ENCODE measurements around the gene S100A7A. TPM values are rescaled to one million over a fixed set of nuclear protein-coding genes. Genes with fewer than 3 reads are reported as not detected.

Gene S100A7A
- total and polyA plus RNA-seq, 3 donors from 2014 or later, result not detected

Small RNAs within 50 kb of the gene (small RNA-seq; reads per million reads assigned to genes)
- gene S100A15A, result 0 reads per million in 2 donors

Other genes starting within 250 kb of the S100A7A start
- 100 to 1,000 TPM; 124 to 467 TPM for gene LELP1, start 213.1 kb upstream of the S100A7A start, total RNA-seq
- gene LELP1, start 213.1 kb upstream of the S100A7A start, polyA plus RNA-seq (ENCODE audit: insufficient read depth, low read depth, low replicate concordance), result 847 TPM
- gene PRR9, start 198.9 kb upstream of the S100A7A start, total RNA-seq, result 1 to 10 TPM in 1 of 2 donors, under 1 TPM in 1; 0.31 to 2.8 TPM
- gene PRR9, start 198.9 kb upstream of the S100A7A start, polyA plus RNA-seq (ENCODE audit: insufficient read depth, low read depth, low replicate concordance), result 3.5 TPM
- under 1 TPM; 0.25 to 0.31 TPM for gene LORICRIN, start 156.8 kb upstream of the S100A7A start, total RNA-seq
- not detected for gene LORICRIN, start 156.8 kb upstream of the S100A7A start, polyA plus RNA-seq (ENCODE audit: insufficient read depth, low read depth, low replicate concordance)
- gene PGLYRP3, start 103.6 kb upstream of the S100A7A start, total RNA-seq, result not detected
- gene PGLYRP3, start 103.6 kb upstream of the S100A7A start, polyA plus RNA-seq (ENCODE audit: insufficient read depth, low read depth, low replicate concordance), result 0.28 TPM
- under 1 TPM in 1 of 2 donors, not detected in 1; 0.12 TPM for gene PGLYRP4, start 67.7 kb upstream of the S100A7A start, total RNA-seq
- 0.17 TPM for gene PGLYRP4, start 67.7 kb upstream of the S100A7A start, polyA plus RNA-seq (ENCODE audit: insufficient read depth, low read depth, low replicate concordance)
- 10 to 100 TPM in 1 of 2 donors, 1 to 10 TPM in 1; 4.6 to 10.7 TPM for gene S100A9, start 58.7 kb upstream of the S100A7A start, total RNA-seq
- gene S100A9, start 58.7 kb upstream of the S100A7A start, polyA plus RNA-seq (ENCODE audit: insufficient read depth, low read depth, low replicate concordance), result 36.6 TPM
- not detected for gene S100A12, start 40.9 kb upstream of the S100A7A start, total RNA-seq
- not detected for gene S100A12, start 40.9 kb upstream of the S100A7A start, polyA plus RNA-seq (ENCODE audit: insufficient read depth, low read depth, low replicate concordance)
- 1 to 10 TPM; 1.3 to 3.0 TPM for gene S100A8, start 25.4 kb upstream of the S100A7A start, total RNA-seq
- gene S100A8, start 25.4 kb upstream of the S100A7A start, polyA plus RNA-seq (ENCODE audit: insufficient read depth, low read depth, low replicate concordance), result 20.3 TPM
- not detected for gene S100A7, start 44.1 kb downstream of the S100A7A start, total RNA-seq
- not detected for gene S100A7, start 44.1 kb downstream of the S100A7A start, polyA plus RNA-seq (ENCODE audit: insufficient read depth, low read depth, low replicate concordance)
- 10 to 100 TPM; 30.9 to 57.4 TPM for gene S100A6, start 119.5 kb downstream of the S100A7A start, total RNA-seq
- gene S100A6, start 119.5 kb downstream of the S100A7A start, polyA plus RNA-seq (ENCODE audit: insufficient read depth, low read depth, low replicate concordance), result 372 TPM
- 1 to 10 TPM in 1 of 2 donors, not detected in 1; 1.3 TPM for gene S100A5, start 124.4 kb downstream of the S100A7A start, total RNA-seq
- gene S100A5, start 124.4 kb downstream of the S100A7A start, polyA plus RNA-seq (ENCODE audit: insufficient read depth, low read depth, low replicate concordance), result not detected
- gene S100A4, start 129.3 kb downstream of the S100A7A start, total RNA-seq, result 10 to 100 TPM; 15.8 to 23.8 TPM
- 146 TPM for gene S100A4, start 129.3 kb downstream of the S100A7A start, polyA plus RNA-seq (ENCODE audit: insufficient read depth, low read depth, low replicate concordance)
- gene S100A3, start 132.7 kb downstream of the S100A7A start, total RNA-seq, result not detected
- 0.67 TPM for gene S100A3, start 132.7 kb downstream of the S100A7A start, polyA plus RNA-seq (ENCODE audit: insufficient read depth, low read depth, low replicate concordance)
- gene S100A2, start 149.3 kb downstream of the S100A7A start, total RNA-seq, result 1 to 10 TPM; 1.9 to 9.6 TPM
- gene S100A2, start 149.3 kb downstream of the S100A7A start, polyA plus RNA-seq (ENCODE audit: insufficient read depth, low read depth, low replicate concordance), result 1.9 TPM
- gene S100A16, start 196.6 kb downstream of the S100A7A start, total RNA-seq, result 100 to 1,000 TPM; 158 to 171 TPM
- gene S100A16, start 196.6 kb downstream of the S100A7A start, polyA plus RNA-seq (ENCODE audit: insufficient read depth, low read depth, low replicate concordance), result 126 TPM
- not detected for gene S100A14, start 199.8 kb downstream of the S100A7A start, total RNA-seq
- gene S100A14, start 199.8 kb downstream of the S100A7A start, polyA plus RNA-seq (ENCODE audit: insufficient read depth, low read depth, low replicate concordance), result 1.6 TPM
- 10 to 100 TPM; 54.2 to 78.2 TPM for gene S100A13, start 211.0 kb downstream of the S100A7A start, total RNA-seq
- 90.9 TPM for gene S100A13, start 211.0 kb downstream of the S100A7A start, polyA plus RNA-seq (ENCODE audit: insufficient read depth, low read depth, low replicate concordance)
- 10 to 100 TPM in 1 of 2 donors, 1 to 10 TPM in 1; 8.2 to 24.0 TPM for gene S100A1, start 211.9 kb downstream of the S100A7A start, total RNA-seq
- 29.8 TPM for gene S100A1, start 211.9 kb downstream of the S100A7A start, polyA plus RNA-seq (ENCODE audit: insufficient read depth, low read depth, low replicate concordance)
- gene CHTOP, start 217.5 kb downstream of the S100A7A start, total RNA-seq, result 10 to 100 TPM; 86.1 to 87.8 TPM
- gene CHTOP, start 217.5 kb downstream of the S100A7A start, polyA plus RNA-seq (ENCODE audit: insufficient read depth, low read depth, low replicate concordance), result 101 TPM
- 10 to 100 TPM; 57.4 to 61.7 TPM for gene SNAPIN, start 242.2 kb downstream of the S100A7A start, total RNA-seq
- 48.9 TPM for gene SNAPIN, start 242.2 kb downstream of the S100A7A start, polyA plus RNA-seq (ENCODE audit: insufficient read depth, low read depth, low replicate concordance)